SU-DHL-6 (cell line): ENCODE results near the gene ACADS.
A peak's percentile ranks its signal among the peaks of the same experiment; 100 is the strongest.

Experiments used
- H2AFZ ChIP-seq: fragments of 200-600 bp; sonication (generic); 2 replicates; pipeline ENCODE4 v1.6.1; 2014; ENCODE audit warnings: low read depth, mild to moderate bottlenecking, moderate library complexity, mixed read lengths, antibody characterized with exemption, low read length; ENCODE audit not compliant: severe bottlenecking
- H3F3A ChIP-seq: fragments of 200-600 bp; shearing (Covaris generic); 2 replicates; pipeline ENCODE4 v1.6.0; 2016; ENCODE audit warnings: antibody characterized with exemption, mild to moderate bottlenecking; ENCODE audit not compliant: insufficient read depth
- H3K27ac ChIP-seq: fragments of 200-600 bp; sonication (generic); 2 replicates; pipeline ENCODE4 v1.5.1; 2016; ENCODE audit warnings: low read depth, mild to moderate bottlenecking, low read length, moderate library complexity, mixed read lengths
- H3K27me3 ChIP-seq: fragments of 200-600 bp; sonication (generic), shearing (Covaris generic); 2 replicates; pipeline ENCODE4 v1.6.0; 2014; ENCODE audit warnings: mild to moderate bottlenecking, low read length
- H3K36me3 ChIP-seq: fragments of 200-600 bp; sonication (generic); 2 replicates; pipeline ENCODE4 v1.6.1; 2014; ENCODE audit warnings: mild to moderate bottlenecking, low read length, mixed read lengths
- H3K4me2 ChIP-seq: fragments of 300-600, 200-600 bp; shearing (Covaris generic), sonication (generic); 2 replicates; pipeline ENCODE4 v1.6.0; 2014; ENCODE audit warnings: low read length, low read depth, mild to moderate bottlenecking; ENCODE audit not compliant: poor library complexity, severe bottlenecking
- H3K4me3 ChIP-seq: fragments of 200-600 bp; sonication (generic); 2 replicates; pipeline ENCODE4 v1.5.1; 2014; ENCODE audit warnings: antibody characterized with exemption, low read length, mild to moderate bottlenecking, mixed read lengths; ENCODE audit not compliant: insufficient read depth, poor library complexity, severe bottlenecking
- H3K79me2 ChIP-seq: fragments of 200-600 bp; sonication (generic); 2 replicates; pipeline ENCODE4 v1.6.1; 2014; ENCODE audit warnings: mild to moderate bottlenecking, low read length, moderate library complexity; ENCODE audit not compliant: insufficient read depth
- H3K9ac ChIP-seq: fragments of 200-600 bp; sonication (generic); 2 replicates; pipeline ENCODE4 v1.7.0; 2014; ENCODE audit warnings: mild to moderate bottlenecking, low read length
- H3K9me2 ChIP-seq: fragments of 200-600 bp; sonication (generic); replicated peaks from 2 replicates; pipeline ENCODE4 v1.6.1; 2014; ENCODE audit warnings: low read length; ENCODE audit not compliant: insufficient read depth
- H3K9me3 ChIP-seq: fragments of 200-600 bp; sonication (generic); 2 replicates; pipeline ENCODE4 v1.6.1; 2014; ENCODE audit warnings: low read length, mixed read lengths; ENCODE audit not compliant: insufficient read depth
- H4K20me1 ChIP-seq: fragments of 200-600 bp; sonication (generic); 2 replicates; pipeline ENCODE4 v1.6.1; 2014; ENCODE audit warnings: low read depth, mild to moderate bottlenecking, antibody characterized with exemption, low read length, moderate library complexity, mixed read lengths
- CTCF ChIP-seq: fragments of 200-600 bp; sonication (generic); IDR thresholded peaks from one replicate; pipeline ENCODE4 v1.5.1; 2017; ENCODE audit warnings: antibody characterized with exemption, mild to moderate bottlenecking, low read length, moderate library complexity; ENCODE audit not compliant: insufficient read depth, poor library complexity, severe bottlenecking
- EZH2phosphoT487 ChIP-seq: fragments of 200-600 bp; sonication (generic), shearing (Covaris generic); conservative IDR thresholded peaks from 2 replicates; pipeline ENCODE4 v1.6.1; 2018; ENCODE audit warnings: mild to moderate bottlenecking, antibody characterized with exemption, low read length, moderate library complexity, mixed read lengths

The ACADS gene

GRCh38 chr12:120680165-120680738 lies 45.4 kb upstream of the ACADS start:
- peaks cover 15% of the 10 kb centered on the region for H3F3A ChIP-seq
- no peak overlapping the region for H3K27ac ChIP-seq
- H4K20me1 ChIP-seq = no peaks in the 10 kb centered on the region
- no peaks in the 10 kb centered on the region for H3K9me2 ChIP-seq
- no peak overlapping the region for H3K9ac ChIP-seq
- no peaks in the 10 kb centered on the region for H3K79me2 ChIP-seq
- no peaks in the 10 kb centered on the region for H3K27me3 ChIP-seq
- no peak overlapping the region for H3K4me2 ChIP-seq
- no peak overlapping the region for H3K4me3 ChIP-seq
- no peaks in the 10 kb centered on the region for H3K36me3 ChIP-seq
- H3K9me3 ChIP-seq = no peaks in the 10 kb centered on the region
- no peak overlapping the region for H2AFZ ChIP-seq
- TF ChIP-seq CTCF (no peak), EZH2phosphoT487 (no peak)

- Histone ChIP-seq H2AFZ (peak overlapping the region; percentile 52), H3K79me2 (peaks cover 25% of the 10 kb centered on the region), H3K9ac (peak overlapping the region; percentile 33), H4K20me1 (no peaks in the 10 kb centered on the region), H3K9me3 (no peaks in the 10 kb centered on the region), H3K4me3 (no peak overlapping the region), H3F3A (peaks cover 23% of the 10 kb centered on the region), H3K27ac (peak overlapping the region; percentile 93), H3K9me2 (no peaks in the 10 kb centered on the region), H3K36me3 (no peaks in the 10 kb centered on the region), H3K4me2 (peak overlapping the region; percentile 39), H3K27me3 (no peaks in the 10 kb centered on the region)
- TF ChIP-seq EZH2phosphoT487 = no peak
- no peak for TF ChIP-seq CTCF
Observed at GRCh38 chr12:120684523-120684932, 41.1 kb upstream of the ACADS start.

GRCh38 chr12:120685522-120685921 lies 40.1 kb upstream of the ACADS start:
- H3K9me3 ChIP-seq = no peaks in the 10 kb centered on the region
- H3K9me2 ChIP-seq = no peaks in the 10 kb centered on the region
- H3K79me2 ChIP-seq = peaks cover 35% of the 10 kb centered on the region
- peak overlapping the region; percentile 73 for H3K9ac ChIP-seq
- H3K36me3 ChIP-seq = no peaks in the 10 kb centered on the region
- H3F3A ChIP-seq = peaks cover 23% of the 10 kb centered on the region
- H3K4me3 ChIP-seq = peak overlapping the region; percentile 70
- H3K4me2 ChIP-seq = peak overlapping the region; percentile 61
- TF ChIP-seq EZH2phosphoT487 (no peak), CTCF (no peak)
- H3K27me3 ChIP-seq = no peaks in the 10 kb centered on the region
- H3K27ac ChIP-seq = peak overlapping the region; percentile 93
- H2AFZ ChIP-seq = no peak overlapping the region
- no peaks in the 10 kb centered on the region for H4K20me1 ChIP-seq
